Left lung (tissue), 10 donors: ENCODE measurements around the gene KCNQ1OT1. TPM values are rescaled to one million over a fixed set of nuclear protein-coding genes. Genes with fewer than 3 reads are reported as not detected.

Experiments used
- ATAC-seq: fragments of 200-7000 bp; cut with Tn5 transposase; one replicate; pipeline ENCODE4 v1.9.1; 2020; ENCODE audit warnings: moderate library complexity
- DNase-seq, 4 donors: peaks; one replicate each; pipeline ENCODE4 v3.0.0-alpha.2; 2013 to 2020
- H3K27ac ChIP-seq, 2 donors: fragments of 200-600 bp; sonication (generic) in 1 of 2; one replicate each; pipeline versions ENCODE4 v1.5.0 to v1.8.0; 2020 to 2021
- H3K27me3 ChIP-seq, 2 donors: fragments of 200-600 bp; sonication (generic) in 1 of 2; one replicate each; pipeline versions ENCODE4 v1.5.0 to v1.8.0; 2020 to 2021
- H3K36me3 ChIP-seq, 2 donors: fragments of 200-600 bp; sonication (generic) in 1 of 2; one replicate each; pipeline versions ENCODE4 v1.5.0 to v1.8.0; 2020 to 2021
- H3K4me1 ChIP-seq, 2 donors: fragments of 200-600 bp; one replicate each; pipeline ENCODE4 v1.8.0; 2021
- H3K4me3 ChIP-seq, 2 donors: fragments of 200-600 bp; sonication (generic) in 1 of 2; one replicate each; pipeline versions ENCODE4 v1.5.0 to v1.8.0; 2020 to 2021; ENCODE audit warnings: mild to moderate bottlenecking in 1 of 2
- H3K9me3 ChIP-seq, 2 donors: fragments of 200-600 bp; sonication (generic) in 1 of 2; one replicate each; pipeline versions ENCODE4 v1.5.0 to v1.8.0; 2020 to 2021
- CTCF ChIP-seq, 2 donors: fragments of 200-600 bp; sonication (generic) in 1 of 2; IDR thresholded peaks; one replicate each; pipeline versions ENCODE4 v1.5.0 to v1.8.0; 2021; ENCODE audit warnings: antibody characterized with exemption in 2 of 2
- intact Hi-C, 2 donors: fragments of 100-400 bp; cut with DNase I; formaldehyde crosslinking; loops; one replicate each; pipeline versions ENCODE4 v1.11.2 to v1.14.2; 2022
- polyA plus RNA-seq, 6 donors: library from polyadenylated mRNA; unstranded; fragments of 120-200 nt; gene quantifications; one replicate each; pipeline ENCODE4 v1.2.1, GENCODE V29; 2013; ENCODE audit not compliant: insufficient read length in 6 of 6
- total RNA-seq, 2 donors: library from RNA; stranded (reverse); fragmentation: NEBNext Ultra II Directional; extraction: Animal tissue kit (Norgen Biotek cat#: 25700); gene quantifications; one replicate each; pipeline ENCODE4 v1.2.1, GENCODE V29; 2021
- donor health status: DM: no; HTN: yes; CAD: no.
- donor health status: DM: no; HTN: no; CAD: no.

KCNQ1OT1 gene
- total and polyA plus RNA-seq, 8 donors = 1.9 to 2.9 (median 2.7) TPM

- ATAC-seq = no peak
- Histone ChIP-seq H3K27me3 (no peaks in the 10 kb centered on the region), H3K27ac (no peak overlapping the region), H3K9me3 (no peaks in the 10 kb centered on the region), H3K36me3 (no peaks in the 10 kb centered on the region), H3K4me1 (no peaks in the 10 kb centered on the region), H3K4me3 (no peak overlapping the region)
- no peak for TF ChIP-seq CTCF (IDR thresholded peaks at IDR 0.05)
- DNase-seq = peak in 1 of 4 donors; percentile 19
- intact Hi-C loops = no loop called here
Measured at GRCh38 chr11:2728663-2729332, 29.0 kb upstream of the KCNQ1OT1 start.

- intact Hi-C loops = no loop called here
- no peaks in the 10 kb centered on the region for H3K36me3 ChIP-seq
- H3K27ac ChIP-seq = no peak overlapping the region
- no peaks in the 10 kb centered on the region for H3K9me3 ChIP-seq
- H3K27me3 ChIP-seq = no peaks in the 10 kb centered on the region
- no peak overlapping the region for H3K4me3 ChIP-seq
- ATAC-seq (no peak), DNase-seq (no peak)
- H3K4me1 ChIP-seq = no peaks in the 10 kb centered on the region
- no peak for TF ChIP-seq CTCF (IDR thresholded peaks at IDR 0.05)
Measured at GRCh38 chr11:2728128-2728662, 28.4 kb upstream of the KCNQ1OT1 start.

GRCh38 chr11:2726964-2727363 is 27.2 kb upstream of the KCNQ1OT1 start:
- intact Hi-C loops = no loop called here

GRCh38 chr11:2725368-2726300 is 25.8 kb upstream of the KCNQ1OT1 start:
- DNase-seq (peak in 2 of 4 donors; percentile 64 to 79), ATAC-seq (peak; percentile 48)
- H3K36me3 ChIP-seq = no peaks in the 10 kb centered on the region
- H3K27me3 ChIP-seq = no peaks in the 10 kb centered on the region
- H3K4me3 ChIP-seq = no peak overlapping the region
- no peaks in the 10 kb centered on the region for H3K4me1 ChIP-seq
- H3K9me3 ChIP-seq = no peaks in the 10 kb centered on the region
- no peak for TF ChIP-seq CTCF (IDR thresholded peaks at IDR 0.05)
- no peak overlapping the region for H3K27ac ChIP-seq
- intact Hi-C loops = no loop called here

More at GRCh38 chr11:2726964-2727363, 27.2 kb upstream of the KCNQ1OT1 start:
- no peak for TF ChIP-seq CTCF (IDR thresholded peaks at IDR 0.05)
- DNase-seq (no peak), ATAC-seq (no peak)
- no peaks in the 10 kb centered on the region for H3K36me3 ChIP-seq
- H3K27ac ChIP-seq = no peak overlapping the region
- H3K4me3 ChIP-seq = no peak overlapping the region
- H3K9me3 ChIP-seq = no peaks in the 10 kb centered on the region
- no peaks in the 10 kb centered on the region for H3K27me3 ChIP-seq
- no peaks in the 10 kb centered on the region for H3K4me1 ChIP-seq
